Esophagus muscularis mucosa (tissue), 4 donors: ENCODE data around the gene CEPT1. TPM values are rescaled to one million over a fixed set of nuclear protein-coding genes. Genes with fewer than 3 reads are reported as not detected.
A peak's percentile ranks its signal among the peaks of the same experiment; 100 is the strongest.

ENCODE experiments used
- DNase-seq: peaks from one replicate; pipeline ENCODE4 v3.0.0-alpha.2; 2017; ENCODE audit errors: extremely low spot score
- H3K27ac ChIP-seq, 4 donors: fragments of 200-600 bp; sonication (generic); replicated peaks in 1 of 4; 1 replicate in 3 of 4; 2 replicates in 1 of 4; pipeline ENCODE4 v1.5.1; 2016 to 2019; ENCODE audit warnings: mild to moderate bottlenecking in 1 of 4
- H3K27me3 ChIP-seq, 4 donors: fragments of 200-600 bp; sonication (generic); one replicate each; pipeline versions ENCODE4 v1.5.1 to v1.6.0; 2016 to 2019
- H3K36me3 ChIP-seq, 4 donors: fragments of 200-600 bp; sonication (generic); one replicate each; pipeline ENCODE4 v1.5.1; 2016 to 2019
- H3K4me1 ChIP-seq, 4 donors: fragments of 200-600 bp; sonication (generic); one replicate each; pipeline ENCODE4 v1.5.1; 2016 to 2019
- H3K4me3 ChIP-seq, 4 donors: fragments of 200-600 bp; sonication (generic); 1 replicate in 2 of 4; 2 replicates in 2 of 4; pipeline ENCODE4 v1.5.1; 2016 to 2019; ENCODE audit warnings: mild to moderate bottlenecking in 4 of 4, moderate library complexity in 1 of 4
- H3K9me3 ChIP-seq, 4 donors: fragments of 200-600 bp; sonication (generic); 1 replicate in 3 of 4; 2 replicates in 1 of 4; pipeline ENCODE4 v1.5.1; 2016 to 2019
- CTCF ChIP-seq, 3 experiments: fragments of 200-600 bp in 2 of 3; fragments of 450-650 bp in 1 of 3; sonication (generic) in 2 of 3; IDR thresholded peaks; one replicate each; pipeline ENCODE4 v1.5.1; 2017 to 2019; ENCODE audit warnings: antibody characterized with exemption in 3 of 3, mild to moderate bottlenecking in 2 of 3, moderate library complexity in 1 of 3
- EP300 ChIP-seq: sonication (generic); formaldehyde crosslinking; IDR thresholded peaks from one replicate; pipeline ENCODE4 v1.6.1; 2017; ENCODE audit warnings: antibody characterized with exemption
- POLR2A ChIP-seq: fragments of 450-650 bp; IDR thresholded peaks from one replicate; pipeline ENCODE4 v1.6.1; 2017; ENCODE audit warnings: antibody characterized with exemption, moderate library complexity, mild to moderate bottlenecking, low read depth
- POLR2AphosphoS5 ChIP-seq, 2 donors: sonication (generic); formaldehyde crosslinking; IDR thresholded peaks; one replicate each; pipeline ENCODE4 v1.6.1; 2017; ENCODE audit warnings: antibody characterized with exemption in 2 of 2
- WGBS: methylation state at CpG from one replicate; pipeline ENCODE4 v1.1.5; 2018; 5-methylcytosine and 5-hydroxymethylcytosine counted together
- intact Hi-C: fragments of 100-400 bp; cut with DNase I; formaldehyde crosslinking; loops from one replicate; pipeline ENCODE4 v1.15.1; 2023
- total RNA-seq, 4 donors: library from RNA; depleted of rRNA; stranded (reverse); fragments of >200 nt; gene quantifications; one replicate each; pipeline versions ENCODE4 v1.1.0 to v1.2.1, GENCODE V29; 2016

Gene CEPT1
- total RNA-seq, 4 donors from 2014 or later, result 20.2 to 27.0 (median 23.7) TPM

GRCh38 chr1:111140680-111140967 is 601 bp downstream of the CEPT1 start:
- Histone ChIP-seq H3K27me3 (no peaks in the 10 kb centered on the region), H3K4me1 (peaks cover 28 to 39% (median 34%) of the 10 kb centered on the region in 4 donors), H3K27ac (peak overlapping the region; percentile 92 to 96 (median 93)), H3K9me3 (no peaks in the 10 kb centered on the region), H3K36me3 (peaks cover 0 to 14% (median 6%) of the 10 kb centered on the region in 4 donors), H3K4me3 (peak overlapping the region; percentile 58 to 96 (median 85))
- TF ChIP-seq EP300, result no peak
- TF ChIP-seq CTCF (IDR thresholded peaks at IDR 0.05), result no peak
- no peak for TF ChIP-seq POLR2A
- TF ChIP-seq POLR2AphosphoS5 (IDR thresholded peaks at IDR 0.05), result no peak
- intact Hi-C loops, result no loop called here
- 0% methylated on average over 3 of the region's 9 CpGs for WGBS
- no peak for DNase-seq

- Histone ChIP-seq H3K4me3 (peak overlapping the region; percentile 58 to 96 (median 85)), H3K27ac (no peak overlapping the region), H3K9me3 (no peaks in the 10 kb centered on the region), H3K27me3 (no peaks in the 10 kb centered on the region), H3K36me3 (peaks cover 0 to 6% (median 2%) of the 10 kb centered on the region in 4 donors), H3K4me1 (peaks cover 28 to 39% (median 34%) of the 10 kb centered on the region in 4 donors)
- TF ChIP-seq CTCF (IDR thresholded peaks at IDR 0.05), result no peak
- TF ChIP-seq POLR2A, result no peak
- no peak for TF ChIP-seq EP300
- TF ChIP-seq POLR2AphosphoS5 (IDR thresholded peaks at IDR 0.05), result no peak
- 42% methylated on average over 5 of the region's 5 CpGs for WGBS
- no peak for DNase-seq
- intact Hi-C loops, result no loop called here
These were observed 1.5 kb downstream of the CEPT1 start for GRCh38 chr1:111141245-111142220.

- intact Hi-C loops, result no loop called here
- Histone ChIP-seq H3K9me3 (no peaks in the 10 kb centered on the region), H3K4me3 (no peak overlapping the region), H3K27me3 (no peaks in the 10 kb centered on the region), H3K4me1 (peaks cover 28 to 39% (median 34%) of the 10 kb centered on the region in 4 donors), H3K36me3 (peaks cover 0 to 4% (median 0%) of the 10 kb centered on the region in 4 donors), H3K27ac (no peak overlapping the region)
- WGBS, result 76% methylated on average over 5 of the region's 5 CpGs
- no peak for TF ChIP-seq POLR2AphosphoS5 (IDR thresholded peaks at IDR 0.05)
- no peak for TF ChIP-seq POLR2A
- no peak for TF ChIP-seq EP300
- no peak for TF ChIP-seq CTCF (IDR thresholded peaks at IDR 0.05)
- DNase-seq, result no peak
These were observed 2.4 kb downstream of the CEPT1 start for GRCh38 chr1:111142356-111142975.

GRCh38 chr1:111145542-111145941 is 5.5 kb downstream of the CEPT1 start:
- intact Hi-C loops, result no loop called here
- no peak for DNase-seq
- Histone ChIP-seq H3K36me3 (peaks cover 0 to 34% (median 26%) of the 10 kb centered on the region in 4 donors), H3K27me3 (no peaks in the 10 kb centered on the region), H3K4me1 (peaks cover 16 to 29% (median 21%) of the 10 kb centered on the region in 4 donors), H3K27ac (no peak overlapping the region), H3K4me3 (no peak overlapping the region), H3K9me3 (no peaks in the 10 kb centered on the region)
- 100% methylated on average over 2 of the region's 2 CpGs for WGBS
- TF ChIP-seq POLR2A (no peak), CTCF (IDR thresholded peaks at IDR 0.05) (no peak), POLR2AphosphoS5 (IDR thresholded peaks at IDR 0.05) (no peak), EP300 (no peak)
